NCI-H187 (cell line): ENCODE results near the gene ACSS2.
"Not testable (repeated sequence)": the region's sequence is repeated elsewhere in the genome, so short reads cannot be mapped to it uniquely, and the experiment has no call there.

ENCODE experiments used
- DNase-seq, 2 experiments: peaks; one replicate each; lab custom pipeline; 2025; lab: John Stamatoyannopoulos, UW

ACSS2 gene

DNA sequence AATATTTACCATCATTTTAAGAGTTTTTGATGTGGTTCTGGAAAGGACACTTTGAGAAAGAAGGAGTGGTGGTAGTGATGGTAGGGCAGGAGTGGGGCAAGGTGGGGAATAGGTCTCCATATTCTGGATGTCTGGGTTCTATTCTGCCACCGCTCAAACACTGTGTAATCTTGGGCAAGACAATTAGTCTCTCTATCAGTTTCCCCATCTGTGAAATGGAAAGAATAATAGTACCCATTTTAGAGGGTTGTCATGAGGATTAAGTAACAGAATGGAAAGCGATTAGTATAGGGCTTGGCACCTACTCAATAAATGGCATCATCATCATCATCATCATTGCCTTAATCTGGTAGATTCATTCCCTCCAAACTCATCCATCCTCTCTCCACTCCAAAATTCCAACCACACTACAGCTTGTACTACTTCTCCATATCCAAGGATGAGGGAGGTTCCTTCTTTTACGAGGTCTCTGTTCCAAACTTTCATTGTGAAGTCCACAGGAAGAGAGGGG, 2.8 kb upstream of the ACSS2 start:
- no peak for DNase-seq

- DNase-seq: peak; percentile 31 to 34
Observed at GRCh38 chr20:34874094-34874654, 2.2 kb upstream of the ACSS2 start.

- DNase-seq: peak; percentile 86 to 97
Observed at GRCh38 chr20:34875642-34876405, 588 bp upstream of the ACSS2 start.

- no peak for DNase-seq
Observed at GRCh38 chr20:34880215-34880850, 3.9 kb downstream of the ACSS2 start.

DNA sequence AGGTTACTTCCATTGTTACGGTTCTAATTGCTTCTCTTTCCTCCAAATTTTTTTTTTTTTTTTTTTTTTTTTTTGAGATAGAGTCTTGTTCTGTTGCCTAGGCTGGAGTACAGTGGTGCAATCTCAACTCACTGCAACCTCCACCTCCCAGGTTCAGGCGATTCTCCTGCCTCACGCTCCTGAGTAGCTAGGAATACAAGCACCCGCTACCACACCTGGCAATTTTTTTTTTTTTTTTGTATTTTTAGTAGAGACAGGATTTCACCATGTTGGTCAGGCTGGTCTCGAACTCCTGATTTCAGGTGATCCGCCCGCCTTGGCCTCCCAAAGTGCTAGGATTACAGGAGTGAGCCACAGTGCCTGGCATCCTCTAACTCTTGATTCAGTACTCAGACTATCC, 4.6 kb downstream of the ACSS2 start:
- not testable (repeated sequence) for DNase-seq

DNA sequence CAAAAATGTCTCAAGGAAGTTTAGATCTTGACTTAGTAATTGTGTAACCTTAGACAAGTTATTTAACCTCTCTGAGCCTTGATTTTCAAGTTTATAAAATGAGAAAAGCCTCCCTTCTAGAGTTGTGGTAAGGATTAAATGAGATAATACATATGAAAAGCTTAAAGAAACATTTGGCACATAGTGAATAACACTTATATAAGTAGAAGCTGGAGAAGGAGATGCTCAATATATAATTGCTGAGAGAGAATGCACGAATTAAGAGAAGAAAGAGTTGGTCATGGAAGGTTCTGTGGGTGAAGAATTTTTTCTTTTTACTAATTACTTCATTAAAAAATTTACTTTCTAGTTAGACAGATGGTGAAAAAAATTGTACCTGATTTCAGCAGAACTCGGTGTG, 5.3 kb downstream of the ACSS2 start:
- DNase-seq: no peak

DNA sequence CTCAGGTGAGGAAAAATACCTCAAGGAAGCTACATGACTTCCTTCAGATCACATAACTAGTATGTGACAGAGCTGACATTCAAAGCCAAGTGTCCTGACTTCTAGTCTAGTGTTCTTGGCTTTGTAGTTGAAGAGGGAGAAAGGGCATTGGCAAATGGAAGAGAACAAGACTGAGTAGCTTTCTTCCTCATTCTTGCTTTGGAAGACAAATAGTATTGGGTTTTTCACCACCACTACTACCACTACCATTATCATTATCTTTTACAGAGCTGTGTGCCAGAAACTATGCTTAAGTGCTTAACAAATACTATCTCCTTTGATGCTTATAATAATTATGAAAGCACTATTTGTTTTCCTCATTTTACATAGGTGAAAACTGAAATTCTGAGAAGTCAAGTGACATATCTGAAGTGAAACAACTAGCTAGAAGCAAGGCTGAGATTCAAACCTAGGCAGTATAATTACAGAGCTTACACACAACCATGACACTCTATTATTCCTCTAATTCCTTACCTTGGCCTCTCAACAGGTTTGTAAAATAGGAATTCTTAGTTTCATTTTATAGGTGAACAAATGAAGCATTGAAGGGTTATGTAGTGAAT, 6.8 kb downstream of the ACSS2 start:
- no peak for DNase-seq

DNA sequence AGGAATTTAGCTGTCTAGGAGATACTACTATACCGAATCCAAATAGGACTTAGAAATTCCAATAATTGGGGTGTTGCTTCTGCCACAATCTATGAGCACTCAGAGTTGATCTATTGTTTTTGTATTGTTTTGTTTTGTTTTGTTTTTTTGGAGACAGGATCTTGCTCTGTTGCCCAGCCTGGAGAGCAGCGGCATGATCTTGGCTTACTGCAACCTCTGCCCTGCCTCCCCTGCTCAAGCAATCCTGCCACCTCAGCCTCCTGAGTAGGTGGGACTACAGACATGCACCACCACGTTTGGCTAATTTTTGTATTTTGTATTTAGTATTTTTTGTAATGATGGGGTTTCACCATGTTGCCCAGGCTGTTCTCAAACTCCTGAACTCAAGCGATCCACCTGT, 7.4 kb downstream of the ACSS2 start:
- no peak for DNase-seq

GRCh38 chr20:34884260-34884659, 7.8 kb downstream of the ACSS2 start:
- DNase-seq: no peak

DNA sequence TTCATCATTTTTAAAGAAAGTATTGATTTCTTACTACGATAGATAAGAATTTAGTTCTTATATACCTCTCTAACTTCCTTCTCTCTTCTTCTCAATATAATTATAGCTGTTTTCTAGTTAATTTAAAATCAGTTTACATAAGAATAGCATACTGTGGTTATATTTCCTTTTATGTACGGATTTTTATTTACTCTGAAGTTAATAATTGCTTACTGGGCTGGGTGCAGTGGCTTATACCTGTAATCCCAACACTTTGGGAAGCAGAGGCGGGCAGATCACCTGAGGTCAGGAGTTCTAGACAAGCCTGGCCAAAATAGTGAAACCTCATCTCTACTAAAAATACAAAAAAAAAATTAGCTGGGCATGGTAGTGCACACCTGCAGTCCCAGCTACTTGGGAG, 9.7 kb downstream of the ACSS2 start:
- no peak for DNase-seq

DNA sequence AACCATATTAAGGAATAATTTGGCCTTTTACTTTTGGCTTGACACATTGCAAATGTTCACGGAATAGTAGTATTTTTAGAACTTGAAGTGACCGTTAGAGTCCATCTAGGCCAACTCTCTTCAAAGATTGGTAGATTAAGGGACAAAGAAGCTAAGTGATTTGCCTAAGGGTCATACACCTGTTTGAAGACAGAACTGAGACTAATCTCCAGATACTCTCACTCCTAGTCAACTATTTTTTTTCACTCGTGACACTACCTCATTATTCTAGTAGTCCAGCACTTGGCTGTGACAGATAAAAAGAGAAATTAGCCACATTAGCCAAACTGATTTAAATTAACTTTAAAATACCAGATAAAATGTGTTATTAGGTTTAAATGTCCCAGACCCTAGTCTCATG, 10.6 kb downstream of the ACSS2 start:
- no peak for DNase-seq

DNA sequence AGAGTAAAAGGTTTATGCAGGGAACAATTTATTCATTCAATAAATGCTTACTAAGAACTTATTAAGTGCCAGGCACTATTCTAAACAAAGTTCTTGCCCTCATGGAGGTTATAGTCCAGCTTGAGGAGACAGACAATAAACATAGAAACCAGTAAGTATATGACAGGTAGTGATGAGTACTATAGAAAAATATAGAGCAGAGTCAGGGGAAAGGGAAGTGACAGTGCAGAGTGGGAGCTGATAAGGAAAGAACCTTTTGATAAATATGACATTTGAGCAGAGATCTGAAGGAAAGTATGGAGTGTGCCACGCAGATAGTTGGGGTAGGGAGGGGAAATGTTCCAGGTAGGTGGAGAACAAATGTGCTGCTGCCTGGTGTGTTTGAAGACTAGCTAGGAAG, 12.1 kb downstream of the ACSS2 start:
- no peak for DNase-seq

GRCh38 chr20:34891166-34892062, 15.0 kb downstream of the ACSS2 start:
- DNase-seq: no peak

GRCh38 chr20:34892671-34893070, 16.3 kb downstream of the ACSS2 start:
- DNase-seq: no peak

DNA sequence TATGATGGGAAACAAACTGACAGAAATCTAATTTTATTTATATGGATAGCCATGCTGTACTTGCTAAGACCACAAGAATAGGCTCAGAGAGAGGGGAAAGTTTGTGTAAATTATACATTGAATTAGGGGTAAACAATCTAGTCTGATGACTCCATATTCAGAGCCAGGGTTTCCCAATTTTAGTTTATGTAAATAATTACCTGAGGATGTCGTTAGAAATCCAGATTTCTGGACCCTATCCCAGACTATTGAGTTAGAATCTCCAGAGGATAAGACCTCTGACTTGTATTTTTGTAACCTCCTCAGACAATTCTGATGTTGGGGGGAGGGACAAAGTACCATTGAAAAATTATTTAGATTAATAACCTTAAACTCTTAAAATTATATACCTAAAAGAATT, 18.3 kb downstream of the ACSS2 start:
- no peak for DNase-seq

DNA sequence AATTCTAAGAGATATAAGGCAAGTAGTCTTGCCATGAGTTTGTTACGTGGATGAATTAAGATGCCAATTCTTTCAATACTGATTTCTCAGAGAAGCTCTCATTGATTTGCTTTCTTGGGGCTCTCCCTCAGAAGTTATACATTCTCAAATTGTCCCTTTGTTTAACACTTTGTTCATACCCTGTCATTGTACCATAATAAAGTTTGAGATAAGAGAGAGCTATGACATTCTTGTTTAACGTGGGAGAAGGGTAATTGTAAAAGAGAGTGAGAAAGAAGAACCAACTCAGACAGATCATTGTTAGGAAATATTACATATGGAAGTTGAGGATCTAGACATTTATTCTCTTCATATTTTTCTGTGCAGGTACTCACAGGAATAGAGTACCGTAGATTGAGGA, 19.1 kb downstream of the ACSS2 start:
- no peak for DNase-seq

GRCh38 chr20:34896086-34896621, 19.7 kb downstream of the ACSS2 start:
- no peak for DNase-seq

GRCh38 chr20:34898129-34898528, 21.7 kb downstream of the ACSS2 start:
- not testable (repeated sequence) for DNase-seq

DNA sequence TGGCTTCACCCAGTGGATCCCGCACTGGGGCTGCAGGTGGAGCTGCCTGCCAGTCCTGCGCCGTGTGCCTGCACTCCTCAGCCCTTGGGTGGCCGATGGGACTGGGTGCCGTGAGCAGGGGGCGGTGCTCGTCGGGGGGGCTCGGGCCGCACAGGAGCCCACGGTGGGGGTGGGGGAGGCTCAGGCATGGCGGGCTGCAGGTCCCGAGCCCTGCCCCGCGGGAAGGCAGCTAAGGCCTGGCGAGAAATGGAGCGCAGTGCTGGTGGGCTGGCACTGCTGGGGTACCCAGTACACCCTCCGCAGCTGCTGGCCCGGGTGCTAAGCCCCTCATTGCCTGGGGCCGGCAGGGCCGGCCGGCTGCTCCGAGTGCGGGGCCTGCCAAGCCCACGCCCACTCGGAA, 22.3 kb downstream of the ACSS2 start:
- not testable (repeated sequence) for DNase-seq

DNA sequence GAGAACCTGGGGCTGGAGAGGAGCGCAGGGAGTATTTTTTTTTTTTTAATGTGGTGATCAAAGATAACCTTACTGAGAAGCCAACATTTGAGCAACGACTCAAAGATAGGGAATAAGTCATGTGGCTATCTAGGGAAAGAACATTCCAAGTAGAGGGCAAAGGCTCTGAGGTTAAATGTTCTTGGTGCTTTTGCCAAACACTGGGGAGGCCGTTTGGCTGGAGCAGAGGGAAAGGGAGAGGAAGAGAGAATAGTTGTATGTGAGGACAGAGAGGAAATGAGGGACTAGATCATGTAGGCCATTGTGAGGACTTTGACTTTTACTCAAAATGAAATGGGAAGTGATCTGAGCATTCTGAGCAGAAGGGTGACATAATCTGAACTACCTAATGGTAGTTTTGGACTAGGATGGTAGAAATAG, 27.8 kb downstream of the ACSS2 start:
- DNase-seq: no peak
